IMR-90 (cell line): ENCODE data around the gene RNF41. TPM values are rescaled to one million over a fixed set of nuclear protein-coding genes. Genes with fewer than 3 reads are reported as not detected.

Experiments used
- ATAC-seq: fragments of 200-7000 bp; cut with Tn5 transposase; 2 replicates; pipeline ENCODE4 v1.9.1; 2020; ENCODE audit warnings: low read depth, mild to moderate bottlenecking, moderate library complexity
- BruUV-seq: library from RNA; stranded (reverse); fragments of 400-500 nt; replicated peaks from 2 replicates; lab custom pipeline; 2021; lab: Mats Ljungman, UMichigan
- CTCF ChIA-PET: fragments of 300-600 bp; formaldehyde crosslinking; extraction: SDS; loops from one replicate; lab custom pipeline; 2021; ENCODE audit warnings: antibody characterized with exemption; lab: Yijun Ruan, JAX
- POLR2A ChIA-PET: fragments of 300-600 bp; sonication (Branson Sonifier 250); formaldehyde crosslinking; loops from one replicate; lab custom pipeline; 2022; ENCODE audit warnings: antibody characterized with exemption; ENCODE audit not compliant: unreplicated experiment; lab: Charles Lee
- DNase-seq: peaks from one replicate; pipeline ENCODE4 v3.0.0; 2013
- H2AFZ ChIP-seq: replicated peaks from 2 replicates; pipeline ENCODE3; 2013; ENCODE audit warnings: low read length, mild to moderate bottlenecking; ENCODE audit not compliant: poor library complexity
- H2AK5ac ChIP-seq: 2 replicates; pipeline ENCODE4 v1.6.1; 2013; ENCODE audit warnings: low read depth, low read length, inconsistent platforms
- H2AK9ac ChIP-seq: replicated peaks from 2 replicates; pipeline ENCODE3; 2013; ENCODE audit warnings: mild to moderate bottlenecking, low read depth, low read length, moderate library complexity; ENCODE audit not compliant: poor library complexity
- H2BK120ac ChIP-seq: 2 replicates; pipeline ENCODE4 v1.6.1; 2013; ENCODE audit warnings: low read depth, low read length, inconsistent platforms
- H2BK15ac ChIP-seq: 3 replicates; pipeline ENCODE4 v1.6.1; 2013; ENCODE audit warnings: low read depth, low read length, inconsistent platforms
- H2BK20ac ChIP-seq: 2 replicates; pipeline ENCODE4 v1.6.1; 2013; ENCODE audit warnings: low read depth, mild to moderate bottlenecking, inconsistent platforms, low read length, moderate library complexity
- H2BK5ac ChIP-seq: 2 replicates; pipeline ENCODE4 v1.6.1; 2013; ENCODE audit warnings: mild to moderate bottlenecking, low read depth, low read length, inconsistent platforms; ENCODE audit not compliant: poor library complexity, severe bottlenecking
- H3K14ac ChIP-seq: replicated peaks from 2 replicates; pipeline ENCODE4 v1.6.1; 2013; ENCODE audit warnings: low read depth, low read length, inconsistent platforms
- H3K18ac ChIP-seq: 2 replicates; pipeline ENCODE4 v1.6.1; 2013; ENCODE audit warnings: low read depth, low read length, control low read depth
- H3K23ac ChIP-seq: 2 replicates; pipeline ENCODE4 v1.6.1; 2013; ENCODE audit warnings: low read depth, low read length, inconsistent platforms
- H3K27ac ChIP-seq: 2 replicates; pipeline ENCODE4 v1.5.1; 2013; ENCODE audit warnings: mild to moderate bottlenecking, control low read depth, low read length; ENCODE audit not compliant: insufficient read depth
- H3K27me3 ChIP-seq: 2 replicates; pipeline ENCODE4 v1.6.1; 2013; ENCODE audit warnings: low read length; ENCODE audit not compliant: control insufficient read depth, insufficient read depth
- H3K36me3 ChIP-seq: 2 replicates; pipeline ENCODE4 v1.6.1; 2013; ENCODE audit warnings: low read length, mixed read lengths; ENCODE audit not compliant: control insufficient read depth, insufficient read depth
- H3K4ac ChIP-seq: 2 replicates; pipeline ENCODE4 v1.6.1; 2013; ENCODE audit warnings: low read depth, low read length, inconsistent platforms
- H3K4me1 ChIP-seq: 2 replicates; pipeline ENCODE4 v1.6.1; 2013; ENCODE audit warnings: low read length, mixed read lengths; ENCODE audit not compliant: control insufficient read depth, insufficient read depth
- H3K4me2 ChIP-seq: 2 replicates; pipeline ENCODE4 v1.6.1; 2013; ENCODE audit warnings: low read depth, mild to moderate bottlenecking, control low read depth, low read length, moderate library complexity
- H3K4me3 ChIP-seq: 2 replicates; pipeline ENCODE4 v1.5.1; 2013; ENCODE audit warnings: low read depth, mild to moderate bottlenecking, control low read depth, low read length, moderate library complexity; ENCODE audit not compliant: insufficient read depth
- H3K56ac ChIP-seq: 2 replicates; pipeline ENCODE4 v1.6.1; 2013; ENCODE audit warnings: low read length, inconsistent platforms; ENCODE audit not compliant: insufficient read depth; ENCODE audit errors: extremely low read depth
- H3K79me1 ChIP-seq, 2 experiments: 2 replicates each; pipeline ENCODE4 v1.6.1; 2013; ENCODE audit warnings: low read length in 2 of 2, inconsistent platforms in 1 of 2, low read depth in 1 of 2
- H3K9ac ChIP-seq: 2 replicates; pipeline ENCODE4 v1.6.1; 2013; ENCODE audit warnings: low read depth, low read length, control low read depth
- H3K9me1 ChIP-seq: 2 replicates; pipeline ENCODE4 v1.6.1; 2013; ENCODE audit warnings: low read length, inconsistent platforms; ENCODE audit not compliant: insufficient read depth
- H3K9me3 ChIP-seq: 2 replicates; pipeline ENCODE4 v1.6.1; 2013; ENCODE audit warnings: low read length; ENCODE audit not compliant: control insufficient read depth, insufficient read depth
- H4K20me1 ChIP-seq: 2 replicates; pipeline ENCODE4 v1.6.1; 2013; ENCODE audit warnings: low read length, inconsistent platforms; ENCODE audit not compliant: insufficient read depth
- H4K5ac ChIP-seq: 2 replicates; pipeline ENCODE4 v1.6.1; 2013; ENCODE audit warnings: mild to moderate bottlenecking, low read depth, low read length, control low read depth
- H4K8ac ChIP-seq, 2 experiments: 2 replicates each; pipeline ENCODE4 v1.6.1; 2013; ENCODE audit warnings: low read depth in 2 of 2, low read length in 2 of 2, control low read depth in 1 of 2, inconsistent platforms in 1 of 2
- H4K91ac ChIP-seq: 2 replicates; pipeline ENCODE4 v1.6.1; 2013; ENCODE audit warnings: low read depth, low read length, inconsistent platforms; ENCODE audit not compliant: insufficient read depth
- BHLHE40 ChIP-seq: fragments of 150-350 bp; IDR thresholded peaks from 2 replicates; pipeline ENCODE4 v1.6.1; 2016; ENCODE audit warnings: mild to moderate bottlenecking, low read depth, low read length
- CEBPB ChIP-seq: IDR thresholded peaks from 2 replicates; pipeline ENCODE4 v1.6.1; 2012; ENCODE audit warnings: low read depth, low read length, improper control_type of control experiment
- FOS ChIP-seq: fragments of 150-350 bp; IDR thresholded peaks from 2 replicates; pipeline ENCODE4 v1.6.1; 2016; ENCODE audit warnings: low read depth, low read length
- MAZ ChIP-seq: IDR thresholded peaks from 2 replicates; pipeline ENCODE4 v1.6.1; 2012; ENCODE audit warnings: low read depth, mild to moderate bottlenecking, low read length, improper control_type of control experiment, moderate library complexity, borderline replicate concordance
- MXI1 ChIP-seq: IDR thresholded peaks from 2 replicates; pipeline ENCODE4 v1.6.1; 2012; ENCODE audit warnings: low read depth, mild to moderate bottlenecking, low read length, moderate library complexity, borderline replicate concordance
- NFE2L2 ChIP-seq: fragments of 150-350 bp; IDR thresholded peaks from 2 replicates; pipeline ENCODE4 v1.6.1; 2016; ENCODE audit warnings: low read depth, mild to moderate bottlenecking, low read length
- POLR2A ChIP-seq: IDR thresholded peaks from 2 replicates; pipeline ENCODE4 v1.6.1; 2012; ENCODE audit warnings: mild to moderate bottlenecking, low read depth, low read length
- RCOR1 ChIP-seq: IDR thresholded peaks from 2 replicates; pipeline ENCODE4 v1.6.1; 2012; ENCODE audit warnings: mild to moderate bottlenecking, low read length, improper control_type of control experiment; ENCODE audit not compliant: insufficient replicate concordance
- RFX5 ChIP-seq: IDR thresholded peaks from 2 replicates; pipeline ENCODE4 v1.8.0; 2012; ENCODE audit warnings: low read depth, mild to moderate bottlenecking, low read length, moderate library complexity
- SMC3 ChIP-seq: fragments of 150-350 bp; IDR thresholded peaks from 2 replicates; pipeline ENCODE4 v1.6.1; 2016; ENCODE audit warnings: low read depth, mild to moderate bottlenecking, antibody characterized with exemption, low read length, moderate library complexity
- WGBS, 2 experiments: methylation state at CpG; one replicate each; pipeline versions ENCODE4 v1.1.5 to v1.1.7; 2013; ENCODE audit warnings: missing lambda C conversion rate in 2 of 2; ENCODE audit not compliant: insufficient read length in 1 of 2; ENCODE audit errors: extremely low coverage in 2 of 2; 5-methylcytosine and 5-hydroxymethylcytosine counted together
- dilution Hi-C: fragments of 300-500 bp; cut with HindIII; formaldehyde crosslinking; loops from one replicate; pipeline ENCODE4 v1.14.3; 2018; ENCODE audit warnings: low sequenced_read_pairs; ENCODE audit not compliant: unreplicated experiment
- in situ Hi-C: fragments of 300-500 bp; cut with MboI; formaldehyde crosslinking; loops from 3 replicates; pipeline ENCODE4 v1.14.3; 2019; ENCODE audit warnings: low sequenced_read_pairs, inconsistent platforms, mixed read lengths
- intact Hi-C: fragments of 100-400 bp; cut with micrococcal nuclease; formaldehyde crosslinking; loops from 2 replicates; pipeline ENCODE4 v1.10.0; 2022
- polyA plus RNA-seq, 3 experiments: library from polyadenylated mRNA; depleted of rRNA; stranded (reverse); fragments of >200 nt; gene quantifications; 2 replicates each; pipeline ENCODE4 v1.2.3, GENCODE V29; 2012; ENCODE audit warnings: low replicate concordance in 1 of 3
- total RNA-seq: library from RNA; depleted of rRNA; stranded (reverse); fragments of >200 nt; gene quantifications from 2 replicates; pipeline ENCODE4 v1.2.3, GENCODE V29; 2012
- TF ChIP-seq, protein P1 (sequence below): conservative IDR thresholded peaks from 2 replicates; pipeline ENCODE4 v1.5.1; 2012; ENCODE audit warnings: mild to moderate bottlenecking, low read depth, low read length, improper control_type of control experiment
- TF ChIP-seq, protein P2 (sequence below): fragments of 150-350 bp; IDR thresholded peaks from 2 replicates; pipeline ENCODE4 v1.6.1; 2016; ENCODE audit warnings: low read depth, mild to moderate bottlenecking, low read length, moderate library complexity, borderline replicate concordance
- TF ChIP-seq, protein P3 (sequence below): fragments of 150-350 bp; IDR thresholded peaks from 2 replicates; pipeline ENCODE4 v1.6.1; 2017; ENCODE audit warnings: mild to moderate bottlenecking, antibody characterized with exemption, low read length, low read depth

Gene RNF41
- total and polyA plus RNA-seq, 2 of the 4 experiments (the other 2 are of a cell fraction): 112 to 272 TPM

DNA sequence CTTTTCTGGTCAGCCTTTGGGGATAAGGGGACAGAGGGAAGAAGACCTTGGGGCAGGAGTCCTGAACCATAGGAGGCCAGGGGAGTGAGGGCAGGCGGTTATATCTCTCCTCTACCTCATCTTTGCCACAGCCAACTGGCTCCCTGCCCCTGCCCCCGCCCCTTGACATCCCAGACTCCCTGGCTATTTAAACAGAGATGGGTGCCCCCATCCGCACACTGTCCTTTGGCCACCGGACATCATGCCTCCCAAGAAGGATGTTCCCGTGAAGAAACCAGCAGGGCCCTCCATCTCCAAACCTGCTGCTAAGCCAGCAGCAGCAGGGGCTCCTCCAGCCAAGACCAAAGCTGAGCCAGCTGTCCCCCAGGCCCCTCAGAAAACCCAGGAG lies 68.0 kb downstream of the RNF41 start:
- dilution Hi-C loops: no loop called here
- Histone ChIP-seq H3K56ac (no peak overlapping the region), H3K14ac (0 out of 2 replicates have a peak overlapping the region, but pooled peaks have one; percentile 98), H3K36me3 (peaks cover 7% of the 10 kb centered on the region), H3K9ac (peak overlapping the region; percentile 92), H2AFZ (no peak overlapping the region), H3K23ac (peak overlapping the region; percentile 92), H3K27ac (no peak overlapping the region), H3K9me1 (peaks cover 14% of the 10 kb centered on the region), H3K4me2 (no peak overlapping the region; the same call in 1 of the 2 replicates), H3K4me3 (no peak overlapping the region), H2BK15ac (no peak overlapping the region), H3K79me1 (peaks cover 22 to 55% of the 10 kb centered on the region in 2 experiments), H2BK5ac (no peak overlapping the region), H3K9me3 (no peaks in the 10 kb centered on the region), H2AK9ac (peak overlapping the region; percentile 100), H2AK5ac (peak overlapping the region; percentile 87), H3K27me3 (no peaks in the 10 kb centered on the region), H3K4me1 (peaks cover 13% of the 10 kb centered on the region), H3K4ac (peak overlapping the region; percentile 93; the same call in 1 of the 2 replicates), H4K20me1 (peaks cover 4% of the 10 kb centered on the region; the same call in 1 of the 2 replicates), H2BK120ac (0 out of 2 replicates have a peak overlapping the region, but pooled peaks have one; percentile 33), H4K8ac (no peak overlapping the region), H4K5ac (no peak overlapping the region), H2BK20ac (0 out of 2 replicates have a peak overlapping the region, but pooled peaks have one; percentile 30), H3K18ac (no peak overlapping the region), H4K91ac (peak overlapping the region; percentile 7; the same call in 1 of the 2 replicates)
- 100% methylated on average over 1 of the region's 5 CpGs; no CpG with 5 or more reads in 1 of the 2 experiments for WGBS, 2 experiments
- CTCF ChIA-PET: interaction anchor here (1.0 kb wide), 1 partner anchor 36 kb away, joined by 3 read pairs; the partner anchor contains the start of gene SMARCC2
- ATAC-seq (no peak), DNase-seq (no peak)
- intact Hi-C loops: no loop called here
- TF ChIP-seq MXI1 (no peak), SMC3 (no peak), RCOR1 (no peak), CEBPB (no peak), MAZ (no peak), RFX5 (no peak), BHLHE40 (no peak), NFE2L2 (no peak), POLR2A (no peak), FOS (no peak)
- TF ChIP-seq, protein P1, sequence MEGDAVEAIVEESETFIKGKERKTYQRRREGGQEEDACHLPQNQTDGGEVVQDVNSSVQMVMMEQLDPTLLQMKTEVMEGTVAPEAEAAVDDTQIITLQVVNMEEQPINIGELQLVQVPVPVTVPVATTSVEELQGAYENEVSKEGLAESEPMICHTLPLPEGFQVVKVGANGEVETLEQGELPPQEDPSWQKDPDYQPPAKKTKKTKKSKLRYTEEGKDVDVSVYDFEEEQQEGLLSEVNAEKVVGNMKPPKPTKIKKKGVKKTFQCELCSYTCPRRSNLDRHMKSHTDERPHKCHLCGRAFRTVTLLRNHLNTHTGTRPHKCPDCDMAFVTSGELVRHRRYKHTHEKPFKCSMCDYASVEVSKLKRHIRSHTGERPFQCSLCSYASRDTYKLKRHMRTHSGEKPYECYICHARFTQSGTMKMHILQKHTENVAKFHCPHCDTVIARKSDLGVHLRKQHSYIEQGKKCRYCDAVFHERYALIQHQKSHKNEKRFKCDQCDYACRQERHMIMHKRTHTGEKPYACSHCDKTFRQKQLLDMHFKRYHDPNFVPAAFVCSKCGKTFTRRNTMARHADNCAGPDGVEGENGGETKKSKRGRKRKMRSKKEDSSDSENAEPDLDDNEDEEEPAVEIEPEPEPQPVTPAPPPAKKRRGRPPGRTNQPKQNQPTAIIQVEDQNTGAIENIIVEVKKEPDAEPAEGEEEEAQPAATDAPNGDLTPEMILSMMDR: no peak
- TF ChIP-seq, protein P2, sequence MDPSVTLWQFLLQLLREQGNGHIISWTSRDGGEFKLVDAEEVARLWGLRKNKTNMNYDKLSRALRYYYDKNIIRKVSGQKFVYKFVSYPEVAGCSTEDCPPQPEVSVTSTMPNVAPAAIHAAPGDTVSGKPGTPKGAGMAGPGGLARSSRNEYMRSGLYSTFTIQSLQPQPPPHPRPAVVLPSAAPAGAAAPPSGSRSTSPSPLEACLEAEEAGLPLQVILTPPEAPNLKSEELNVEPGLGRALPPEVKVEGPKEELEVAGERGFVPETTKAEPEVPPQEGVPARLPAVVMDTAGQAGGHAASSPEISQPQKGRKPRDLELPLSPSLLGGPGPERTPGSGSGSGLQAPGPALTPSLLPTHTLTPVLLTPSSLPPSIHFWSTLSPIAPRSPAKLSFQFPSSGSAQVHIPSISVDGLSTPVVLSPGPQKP: no peak
- TF ChIP-seq, protein P3, sequence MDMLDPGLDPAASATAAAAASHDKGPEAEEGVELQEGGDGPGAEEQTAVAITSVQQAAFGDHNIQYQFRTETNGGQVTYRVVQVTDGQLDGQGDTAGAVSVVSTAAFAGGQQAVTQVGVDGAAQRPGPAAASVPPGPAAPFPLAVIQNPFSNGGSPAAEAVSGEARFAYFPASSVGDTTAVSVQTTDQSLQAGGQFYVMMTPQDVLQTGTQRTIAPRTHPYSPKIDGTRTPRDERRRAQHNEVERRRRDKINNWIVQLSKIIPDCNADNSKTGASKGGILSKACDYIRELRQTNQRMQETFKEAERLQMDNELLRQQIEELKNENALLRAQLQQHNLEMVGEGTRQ: no peak
- POLR2A ChIA-PET: no interaction called here
- in situ Hi-C loops: no loop called here
- no TSS peak for BruUV-seq
